K562 (cell line): Measurements from ENCODE around the gene CENPO. TPM values are rescaled to one million over a fixed set of nuclear protein-coding genes. Genes with fewer than 3 reads are reported as not detected.

ENCODE experiments used
- ARNT ChIP-seq, 2 experiments: fragments of 450-650 bp; IDR thresholded peaks; 2 replicates each; pipeline ENCODE4 v1.6.1; 2016; ENCODE audit warnings: mild to moderate bottlenecking in 1 of 2
- BRF1 ChIP-seq: IDR thresholded peaks from 3 replicates; pipeline ENCODE4 v1.6.1; 2011; ENCODE audit warnings: borderline replicate concordance, mild to moderate bottlenecking; ENCODE audit not compliant: insufficient read length; ENCODE audit errors: extremely low read depth
- ELF2 ChIP-seq: fragments of 250-450 bp; sonication (Bioruptor Pico); IDR thresholded peaks from 2 replicates; pipeline ENCODE4 v1.5.0; 2021; ENCODE audit warnings: mild to moderate bottlenecking
- ELK3 ChIP-seq: fragments of 450-650 bp; formaldehyde crosslinking; IDR thresholded peaks from 2 replicates; pipeline ENCODE4 v1.4.0; 2020; ENCODE audit warnings: mild to moderate bottlenecking
- GTF2F1 ChIP-seq: IDR thresholded peaks from 2 replicates; pipeline ENCODE4 v1.6.1; 2011; ENCODE audit warnings: low read depth, low read length, improper control_type of control experiment
- IRF1 ChIP-seq: sonication (generic); formaldehyde crosslinking; IDR thresholded peaks from 2 replicates; pipeline ENCODE4 v1.8.0; 2022; ENCODE audit warnings: missing genetic modification reagents, mild to moderate bottlenecking, borderline replicate concordance
- LARP7 ChIP-seq: fragments of 450-650 bp; IDR thresholded peaks from 2 replicates; pipeline ENCODE4 v1.6.1; 2016
- MLLT1 ChIP-seq, 2 experiments: fragments of 450-650 bp; IDR thresholded peaks; 2 replicates each; pipeline ENCODE4 v1.6.1; 2016
- POU5F1 ChIP-seq: fragments of 150-350 bp; IDR thresholded peaks from 2 replicates; pipeline ENCODE4 v1.6.1; 2014; ENCODE audit warnings: borderline replicate concordance, low read length, low read depth, mild to moderate bottlenecking; ENCODE audit not compliant: partially characterized antibody
- SNRNP70 ChIP-seq: fragments of 200-400 bp; formaldehyde crosslinking; optimal IDR thresholded peaks from 2 replicates; pipeline ENCODE3; 2017; ENCODE audit warnings: low read depth, low read length
- STAT5A ChIP-seq: IDR thresholded peaks from 2 replicates; pipeline ENCODE4 v1.6.1; 2012; ENCODE audit warnings: low read length, inconsistent platforms, borderline replicate concordance
- U2AF2 ChIP-seq: fragments of 200-400 bp; formaldehyde crosslinking; optimal IDR thresholded peaks from 2 replicates; pipeline ENCODE3; 2017; ENCODE audit warnings: low read depth, mild to moderate bottlenecking, low read length
- XRCC3 ChIP-seq: fragments of 450-650 bp; IDR thresholded peaks from 2 replicates; pipeline ENCODE4 v1.6.1; 2017; ENCODE audit warnings: mild to moderate bottlenecking, moderate library complexity
- ZBTB33 ChIP-seq: sonication (generic); formaldehyde crosslinking; IDR thresholded peaks from 2 replicates; pipeline ENCODE4 v1.8.1; 2023; ENCODE audit warnings: mild to moderate bottlenecking, missing genetic modification reagents
- ZFP30 ChIP-seq: fragments of 250-450 bp; sonication (Bioruptor Pico); IDR thresholded peaks from 2 replicates; pipeline ENCODE4 v1.8.0; 2022; ENCODE audit warnings: moderate library complexity, mild to moderate bottlenecking, inconsistent platforms, borderline replicate concordance
- ZNF280B ChIP-seq: fragments of 250-450 bp; sonication (Bioruptor Pico); IDR thresholded peaks from 2 replicates; pipeline ENCODE4 v1.5.1; 2021; ENCODE audit warnings: mild to moderate bottlenecking
- ZNF436 ChIP-seq: fragments of 250-450, 450-650 bp; sonication (Bioruptor Pico); formaldehyde crosslinking; IDR thresholded peaks from 2 replicates; pipeline ENCODE4 v1.7.0; 2020; ENCODE audit warnings: mild to moderate bottlenecking
- ZNF639 ChIP-seq, 2 experiments: fragments of 200-800 bp in 1 of 2; sonication (Bioruptor generic) in 1 of 2; sonication (generic) in 1 of 2; formaldehyde crosslinking in 1 of 2; IDR thresholded peaks in 1 of 2; conservative IDR thresholded peaks in 1 of 2; 2 replicates each; pipeline versions ENCODE4 v1.5.0 to v1.6.1; 2016 to 2020; ENCODE audit warnings: missing compliant biosample characterization in 1 of 2, missing genetic modification characterization in 1 of 2, missing genetic modification reagents in 1 of 2
- polyA plus RNA-seq, 8 experiments: library from polyadenylated mRNA; depleted of rRNA in 4 of 8; stranded (reverse) in 5 of 8; unstranded in 3 of 8; fragments of >200 nt; fragmentation: Nextera tagmentation in 2 of 8; fragmentation: Illumina TruSeq in 1 of 8; extraction: Ambion mirVana in 2 of 8; extraction: Trizol in 1 of 8; gene quantifications; 2 replicates each; pipeline versions ENCODE4 v1.2.1 to v1.2.3, GENCODE V29; 2011 to 2014; ENCODE audit warnings: inconsistent platforms in 1 of 8, missing spikeins in 1 of 8
- total RNA-seq, 7 experiments: library from RNA; depleted of rRNA in 6 of 7; stranded (reverse); fragments of >200 nt in 6 of 7; fragmentation: Illumina TruSeq in 2 of 7; extraction: Trizol in 2 of 7; gene quantifications; 2 replicates each; pipeline versions ENCODE4 v1.2.1 to v1.2.3, GENCODE V29; 2011 to 2021; ENCODE audit warnings: low replicate concordance in 1 of 7

Gene CENPO
- total and polyA plus RNA-seq, 9 of the 15 experiments (the other 6 are each of a cell fraction or from before 2014, with no cell fraction given): 30.6 to 59.4 (median 38.9) TPM

GRCh38 chr2:24827321-24828237 lies 34.4 kb downstream of the CENPO start (continued):
- TF ChIP-seq ZBTB33 (CRISPR knock-in tag): peak; percentile 48; the same call in 1 of the 2 replicates
- TF ChIP-seq U2AF2: no peak
- TF ChIP-seq BRF1: no peak
- no peak for TF ChIP-seq ELF2 (CRISPR knock-in tag)
- no peak for TF ChIP-seq STAT5A
- TF ChIP-seq SNRNP70: no peak
- TF ChIP-seq XRCC3: no peak
- TF ChIP-seq ZFP30 (CRISPR knock-in tag): no peak
- no peak for TF ChIP-seq MLLT1 (IDR thresholded peaks at IDR 0.05)
- no peak for TF ChIP-seq ELK3 (CRISPR knock-in tag)
- no peak for TF ChIP-seq POU5F1
- TF ChIP-seq IRF1 (CRISPR knock-in tag): 0 out of 2 replicates have a peak, but pooled peaks have one; percentile 13
- TF ChIP-seq ZNF639 (CRISPR knock-in tag; conservative IDR thresholded peaks at IDR 0.05 in 1 of 2, IDR thresholded peaks at IDR 0.05 in 1 of 2): no peak
- TF ChIP-seq ARNT (IDR thresholded peaks at IDR 0.05): no peak
- TF ChIP-seq ZNF280B (CRISPR knock-in tag): no peak
- TF ChIP-seq ZNF436: no peak
- no peak for TF ChIP-seq GTF2F1
- TF ChIP-seq LARP7: no peak
